GM21367 (cell line): Measurements from ENCODE around the gene PMM1.
"Not testable (repeated sequence)": the region's sequence is repeated elsewhere in the genome, so short reads cannot be mapped to it uniquely, and the experiment has no call there.

Experiments used
- ATAC-seq: cut with Tn5 transposase; IDR thresholded peaks from one replicate; pipeline ENCODE4 v1.9.1; 2021; ENCODE audit not compliant: unreplicated experiment

Gene PMM1

DNA sequence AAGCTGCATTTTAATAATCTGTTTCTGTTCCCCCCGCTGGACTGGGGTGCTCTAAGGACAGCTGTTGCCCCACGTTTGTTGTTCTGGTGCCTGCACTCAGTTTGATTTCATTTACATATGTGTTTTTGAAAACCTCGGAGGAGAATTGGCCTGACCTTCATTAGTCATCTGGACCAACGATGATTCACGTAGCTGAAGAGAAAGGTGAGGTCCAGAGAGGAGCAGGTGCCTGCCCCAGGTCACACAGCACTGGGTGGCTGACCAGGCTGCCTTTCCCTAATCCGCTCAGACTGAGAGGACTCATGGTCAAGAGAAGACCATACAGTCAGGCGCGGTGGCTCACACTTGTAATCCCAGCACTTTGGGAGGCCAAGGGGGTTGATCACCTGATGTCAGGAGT, 25.1 kb downstream of the PMM1 start:
- no peak for ATAC-seq

DNA sequence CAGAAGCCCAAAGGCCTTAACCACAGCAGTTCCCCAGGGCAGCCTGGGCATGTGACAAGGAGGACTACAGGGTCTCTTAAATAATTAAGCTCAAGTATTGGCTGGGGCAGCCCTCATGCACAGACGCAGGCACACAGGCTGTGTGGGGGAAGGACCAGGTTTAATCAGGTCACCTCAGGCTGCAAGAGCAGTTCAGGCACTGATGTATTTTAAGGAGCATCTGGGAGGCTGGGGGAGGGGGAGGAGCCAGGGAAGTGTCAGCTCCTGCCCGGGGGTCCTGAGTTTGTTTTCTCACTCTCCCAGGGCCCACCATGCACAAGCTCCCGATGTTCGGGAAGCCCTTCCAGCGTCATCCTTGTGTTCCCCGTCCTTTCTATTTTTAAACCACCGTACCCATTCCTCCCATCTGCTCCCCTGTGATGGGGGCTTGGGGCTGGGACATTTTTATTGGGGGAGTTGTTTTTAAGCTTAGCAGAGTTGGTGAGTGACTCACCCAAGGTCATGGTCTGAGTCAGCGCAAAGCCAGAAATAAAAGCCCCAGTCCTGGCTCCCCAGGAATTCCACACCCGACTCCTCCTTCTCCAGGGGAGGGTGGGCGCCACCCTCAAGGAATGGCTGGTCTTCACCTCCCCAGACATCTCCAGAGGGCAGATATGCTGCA, 26.5 kb downstream of the PMM1 start:
- ATAC-seq: no peak

DNA sequence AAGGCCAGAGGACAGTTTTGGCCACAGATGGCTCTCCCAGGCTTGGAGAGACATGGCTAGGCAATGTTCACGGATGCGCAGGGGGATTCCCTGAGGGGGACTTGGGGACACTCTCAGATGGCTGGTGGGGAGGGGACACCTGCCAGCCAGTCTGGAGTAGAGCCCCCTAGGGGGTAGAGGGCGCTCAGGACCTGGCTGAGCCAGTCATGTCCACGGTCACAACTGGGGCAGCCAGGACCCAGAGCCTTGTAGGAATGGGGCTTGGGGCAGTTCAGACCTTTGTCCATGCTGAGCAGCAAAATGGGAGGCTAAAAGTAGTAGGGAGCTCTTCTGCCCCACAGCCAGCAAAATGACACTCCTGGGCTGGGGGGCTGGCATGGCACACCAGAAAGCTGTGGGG, 27.2 kb downstream of the PMM1 start:
- no peak for ATAC-seq

DNA sequence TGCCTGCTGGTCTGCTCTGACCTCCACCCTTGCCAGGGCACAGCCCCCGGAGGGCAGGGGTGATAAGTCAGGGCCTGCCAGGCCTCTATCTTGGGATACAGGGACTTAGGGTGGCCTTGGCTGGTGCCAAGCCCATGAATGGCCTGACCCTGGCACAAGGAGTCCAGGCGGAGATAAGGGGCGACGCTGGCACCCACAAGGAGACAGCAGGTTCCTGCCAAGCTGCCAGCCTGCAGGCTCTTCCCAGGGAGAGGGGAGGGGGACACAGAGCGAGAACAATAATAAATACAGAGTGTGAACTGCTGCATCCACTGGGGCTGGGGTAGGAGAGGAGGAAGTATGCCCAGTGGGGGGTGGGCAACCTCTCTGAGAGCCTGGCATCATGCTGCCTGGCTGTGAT, 27.9 kb downstream of the PMM1 start:
- no peak for ATAC-seq

DNA sequence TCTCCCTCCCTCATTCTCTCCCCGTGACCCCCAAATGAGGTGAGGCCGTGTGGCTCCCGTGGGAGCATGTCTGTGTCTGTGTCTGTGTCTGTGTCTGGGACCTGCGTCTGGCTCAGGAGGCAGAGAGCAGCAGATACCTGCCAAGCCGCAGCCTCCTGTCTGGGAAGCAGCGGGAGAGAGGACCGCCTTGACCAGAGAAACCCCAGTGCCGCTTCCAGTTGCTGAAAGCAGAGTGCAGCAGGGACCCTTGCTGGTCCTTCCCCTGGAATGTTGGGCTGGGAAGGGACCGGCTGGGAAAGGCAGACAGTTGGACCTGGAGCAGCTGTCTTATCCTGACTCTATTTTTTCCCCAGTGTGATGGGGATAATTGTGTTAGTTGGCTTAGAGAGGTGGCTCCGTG, 28.3 kb downstream of the PMM1 start:
- no peak for ATAC-seq

DNA sequence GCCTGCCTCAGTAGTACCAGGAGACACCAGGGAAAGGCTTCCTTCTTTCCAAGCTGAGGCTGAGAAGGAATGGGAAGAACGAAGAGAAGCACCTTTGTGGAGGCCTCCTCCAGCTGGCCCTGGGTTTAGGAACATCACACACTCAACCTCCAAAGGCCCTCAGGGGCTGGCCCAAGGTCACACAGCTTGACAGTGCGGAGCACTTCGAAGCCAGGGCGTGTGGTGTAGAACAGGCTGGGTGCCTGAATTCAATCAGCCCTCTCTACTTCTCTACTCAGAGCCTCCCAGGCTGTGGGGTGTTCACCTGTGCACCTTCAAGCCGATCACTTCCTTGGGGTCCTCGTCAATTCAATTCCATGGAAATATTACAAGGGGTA, 29.6 kb downstream of the PMM1 start:
- no peak for ATAC-seq

DNA sequence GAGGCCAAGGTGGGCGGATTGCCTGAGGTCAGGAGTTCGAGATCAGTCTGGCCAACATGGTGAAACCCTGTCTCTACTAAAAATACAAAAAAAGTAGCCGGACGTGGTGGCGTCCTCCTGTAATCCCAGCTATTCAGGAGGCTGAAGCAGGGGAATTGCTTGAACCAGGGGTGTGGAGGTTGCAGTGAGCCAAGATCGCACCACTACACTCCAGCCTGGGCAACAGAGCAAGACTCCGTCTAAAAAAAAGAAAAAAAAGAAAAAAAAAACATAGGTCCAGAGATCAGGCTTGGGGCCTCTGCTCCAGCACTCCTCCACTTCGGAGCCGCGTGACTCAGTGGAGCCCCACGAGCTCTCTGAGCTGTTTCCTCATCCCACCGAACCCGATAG, 31.4 kb downstream of the PMM1 start:
- ATAC-seq: not testable (repeated sequence)

DNA sequence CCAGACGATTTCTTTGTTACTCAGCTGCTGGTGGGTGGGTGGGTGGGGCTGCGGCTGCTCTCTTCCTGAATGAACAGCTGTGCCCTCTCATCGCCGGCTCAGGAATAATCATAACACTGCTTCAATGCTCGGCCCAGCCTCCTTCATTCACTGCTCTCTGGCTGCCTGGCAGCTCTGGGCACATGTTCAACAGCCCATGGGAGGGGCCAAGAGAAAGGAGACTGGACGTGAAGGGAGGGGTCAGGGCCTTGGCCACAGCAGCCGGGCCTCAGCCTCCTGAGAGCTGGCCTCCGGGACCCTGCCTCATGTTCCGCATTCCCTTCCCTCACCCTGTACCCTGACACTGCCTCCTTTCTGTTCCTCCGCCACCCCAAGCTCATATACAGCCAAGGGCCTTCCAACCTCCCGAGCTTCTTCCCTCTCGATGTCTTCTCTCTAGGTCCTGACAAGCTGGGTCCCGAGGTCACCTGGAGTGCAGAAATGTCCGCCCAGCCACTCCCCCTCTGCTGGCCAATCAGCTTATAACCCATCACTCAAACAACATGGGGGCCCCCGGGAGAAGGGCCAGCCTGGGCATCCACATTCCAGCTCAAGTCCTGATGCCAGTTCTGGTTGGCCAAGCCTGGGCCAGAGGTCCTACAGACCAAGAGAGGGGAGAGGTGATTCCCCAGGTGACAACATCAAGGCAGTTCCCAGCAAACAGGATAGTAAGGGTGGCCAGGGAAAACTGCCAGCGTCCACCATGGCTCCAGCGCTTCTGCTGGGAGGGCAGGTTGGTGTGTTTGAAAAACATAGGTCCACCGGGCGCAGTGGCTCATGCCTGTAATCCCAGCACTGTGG, 32.0 kb downstream of the PMM1 start:
- ATAC-seq: no peak

DNA sequence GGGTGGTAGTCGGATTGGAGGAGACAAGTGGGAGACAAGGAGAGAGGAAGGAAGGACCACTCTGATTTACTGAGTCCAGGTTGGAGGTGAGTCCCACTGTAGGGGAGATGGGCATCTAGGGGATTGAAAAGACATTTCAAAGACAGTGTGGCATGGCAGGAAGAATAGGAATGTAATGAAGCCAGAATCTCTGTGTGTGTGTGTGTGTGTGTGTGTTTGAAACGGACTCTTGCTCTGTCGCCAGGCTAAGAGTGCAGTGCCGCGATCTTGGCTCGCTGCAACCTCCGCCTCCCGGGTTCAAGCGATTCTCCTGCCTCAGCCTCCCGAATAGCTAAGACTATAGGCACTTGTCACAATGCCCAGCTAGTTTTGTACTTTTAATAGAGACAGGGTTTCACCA, 33.1 kb downstream of the PMM1 start:
- ATAC-seq: no peak

DNA sequence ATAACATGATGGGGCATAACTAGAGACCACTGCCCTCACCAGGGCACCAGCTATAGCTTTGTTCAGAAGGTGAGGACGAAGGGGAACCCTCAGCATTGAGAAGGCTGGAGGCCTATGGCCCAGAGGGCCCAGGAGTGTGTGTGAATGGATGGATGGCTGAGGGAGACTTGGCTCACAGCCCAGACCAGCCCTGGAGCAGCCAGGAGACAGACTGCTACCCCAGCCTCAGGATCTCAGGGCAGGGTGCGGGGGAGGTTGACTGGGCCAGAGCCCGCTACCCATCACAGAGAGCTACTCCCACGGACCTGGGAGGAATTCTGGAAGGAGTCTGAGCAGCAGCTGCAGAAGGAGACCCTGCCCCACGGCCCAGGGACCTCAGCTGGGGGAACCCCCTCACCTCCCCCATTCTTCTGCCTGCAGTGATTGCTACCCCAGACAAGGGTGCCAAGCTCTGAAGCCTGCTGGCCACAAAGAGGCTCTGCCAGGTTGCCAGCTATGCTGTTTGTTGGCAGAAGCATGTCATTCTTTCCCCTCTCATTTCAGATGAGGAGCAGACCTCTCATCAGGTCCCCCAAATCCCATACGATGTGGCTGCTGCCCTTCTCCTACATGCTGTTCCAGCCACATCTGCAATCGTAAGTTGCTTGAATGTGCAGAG, 34.2 kb downstream of the PMM1 start:
- no peak for ATAC-seq

DNA sequence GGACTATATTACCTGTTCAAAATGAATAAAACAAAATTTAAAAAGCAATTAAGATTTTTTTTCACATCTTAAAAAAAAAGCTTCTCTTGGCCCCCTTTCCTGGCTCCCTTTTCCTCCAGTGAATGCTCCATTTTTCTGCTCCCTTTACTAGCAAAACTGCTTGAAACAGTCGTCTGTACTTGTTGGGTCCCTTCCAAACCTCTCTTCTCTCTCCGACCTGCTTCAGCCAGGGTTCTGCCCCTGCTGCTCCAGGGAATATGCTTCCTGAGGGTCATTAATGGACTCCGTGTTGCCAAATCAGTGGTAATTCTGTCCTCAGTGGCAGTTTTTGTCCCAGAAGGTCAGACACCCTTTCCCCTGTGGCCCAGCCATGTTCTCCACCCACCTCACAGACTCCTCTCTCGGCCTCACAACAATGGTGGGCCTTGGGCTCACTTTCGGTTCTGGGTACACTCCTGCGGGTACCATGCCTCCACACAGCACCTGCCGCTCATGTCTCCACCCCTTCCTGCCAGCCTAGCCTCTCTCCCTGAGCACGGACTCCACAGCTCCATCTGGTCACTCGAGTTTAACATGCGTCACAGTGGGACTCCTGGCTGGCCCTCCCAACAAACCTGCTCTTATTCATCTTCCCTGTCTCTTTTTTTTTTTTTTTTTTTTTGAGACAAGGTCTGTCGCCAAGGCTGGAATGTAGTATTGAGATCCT, 37.6 kb downstream of the PMM1 start:
- no peak for ATAC-seq

DNA sequence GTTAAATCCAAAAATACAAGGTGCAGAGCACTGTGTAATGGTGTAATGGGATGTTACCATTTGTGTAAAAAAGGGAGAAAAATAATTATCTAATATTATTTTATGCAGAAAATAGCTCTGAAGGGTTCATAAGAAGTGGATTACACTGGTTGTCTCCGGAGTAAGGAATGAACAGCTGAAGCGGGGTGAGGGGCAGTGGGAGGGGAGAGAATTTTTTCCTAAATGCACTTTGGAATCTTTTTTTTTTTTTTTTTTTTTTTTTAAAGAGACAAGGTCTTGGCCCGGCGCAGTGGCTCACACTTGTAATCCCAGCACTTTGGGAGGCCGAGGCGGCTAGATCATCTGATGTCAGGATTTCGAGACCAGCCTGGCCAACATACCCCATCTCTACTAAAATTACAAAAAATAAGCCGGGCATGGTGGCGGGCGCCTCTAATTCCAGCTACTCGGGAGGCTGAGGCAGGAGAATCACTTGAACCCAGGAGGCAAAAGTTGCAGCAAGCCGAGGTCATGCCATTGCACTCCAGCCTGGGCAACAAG, 38.6 kb downstream of the PMM1 start:
- no peak for ATAC-seq

DNA sequence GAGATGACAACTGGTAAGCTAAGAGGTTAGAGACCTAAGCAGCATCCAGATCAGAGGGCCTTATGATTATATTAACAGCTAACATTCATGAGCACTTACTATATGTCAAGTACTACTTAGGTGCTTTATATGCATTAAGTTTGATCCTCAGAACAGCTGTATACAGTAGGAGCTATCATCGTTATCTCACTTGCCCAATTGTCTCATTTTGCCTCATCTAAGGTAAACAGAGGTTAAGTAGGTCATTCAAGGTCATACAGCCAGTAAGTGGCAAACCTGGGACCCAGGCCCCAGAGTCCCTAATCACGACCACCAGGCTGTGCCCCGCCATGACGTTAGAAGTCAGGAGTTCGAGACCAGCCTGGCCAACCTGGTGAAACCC, 40.8 kb downstream of the PMM1 start:
- ATAC-seq: no peak

DNA sequence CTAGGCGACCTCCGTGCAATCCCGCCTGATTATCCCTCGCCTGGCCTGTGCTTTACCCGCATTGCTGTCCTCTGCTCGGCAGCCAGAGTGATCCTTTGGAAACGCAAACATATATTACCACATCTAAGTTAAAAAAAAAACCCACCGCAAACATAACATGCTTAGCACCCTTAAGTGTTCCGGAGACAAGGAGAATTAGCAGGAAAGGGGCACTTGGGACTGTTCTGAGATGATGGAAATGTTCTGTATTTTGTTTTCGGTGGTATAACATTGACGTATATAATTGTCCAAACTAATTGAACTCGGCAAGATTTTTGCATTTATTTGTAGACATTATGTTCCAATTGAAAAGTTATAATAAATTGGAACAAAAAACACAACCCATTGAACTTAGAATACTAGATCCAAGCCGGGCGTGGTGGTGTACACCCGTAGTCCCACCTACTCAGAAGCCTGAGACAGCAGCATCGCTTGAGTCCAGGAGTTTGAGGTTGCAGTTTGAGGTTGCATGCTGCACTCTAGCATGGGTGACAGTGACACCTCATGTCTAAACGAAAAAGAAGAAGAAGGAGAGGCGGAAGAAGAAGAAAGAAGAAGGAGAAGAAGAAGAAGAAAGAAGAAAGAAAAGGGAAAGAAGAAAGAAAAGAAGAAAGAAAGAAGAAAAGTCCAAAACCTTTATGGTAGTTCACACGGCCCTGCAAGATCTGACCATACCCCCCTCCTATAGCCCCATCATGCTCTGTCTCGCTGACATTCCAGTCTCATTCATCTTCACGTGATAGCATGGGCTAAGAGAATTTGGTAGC, 44.8 kb downstream of the PMM1 start:
- no peak for ATAC-seq

DNA sequence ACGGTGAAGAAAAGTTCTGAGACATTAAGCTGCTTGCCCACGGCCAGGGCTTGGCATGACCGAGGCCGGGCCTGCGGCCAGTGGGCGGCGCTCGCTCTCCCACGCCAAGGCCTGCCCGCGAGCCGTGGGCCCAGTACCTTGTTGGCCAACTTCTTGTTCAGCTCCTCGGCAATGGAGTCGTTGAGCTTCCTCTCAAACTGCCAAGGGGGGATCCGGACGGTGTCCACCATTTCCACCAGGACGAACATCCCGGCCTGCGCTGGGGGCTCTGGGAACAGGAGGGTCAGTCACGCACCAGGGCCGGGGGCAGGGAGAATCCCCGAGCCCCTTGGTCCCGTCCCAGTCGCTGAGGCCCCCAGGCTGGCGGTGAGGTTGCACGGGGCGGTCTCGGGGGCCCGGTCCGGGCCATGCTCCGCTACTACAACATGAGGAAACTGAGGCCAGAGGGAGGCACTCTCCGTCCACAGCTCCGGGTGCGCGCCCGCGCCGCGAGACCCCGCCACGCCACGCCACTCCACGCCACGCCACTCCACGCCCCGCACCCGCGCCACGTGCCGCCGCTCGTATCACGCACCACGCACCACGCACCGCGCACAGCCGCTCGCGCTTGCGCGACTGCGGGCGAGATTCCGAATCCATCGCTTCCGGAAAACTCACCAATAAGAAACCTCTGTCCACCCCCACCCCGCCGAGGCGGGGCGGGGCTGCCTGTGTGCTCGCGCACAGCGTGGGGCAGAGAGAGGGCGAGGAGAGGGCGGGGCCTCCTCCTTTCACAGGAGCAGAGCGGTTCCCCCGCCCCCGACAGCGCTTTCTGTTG, 45.6 kb downstream of the PMM1 start, which contains the start of gene POLR3H:
POLR3H (minus strand) TSS at position 617 of the 817 bp plus-strand sequence; CDS start at position 248, 369 bp downstream.
- peak; percentile 81 for ATAC-seq

DNA sequence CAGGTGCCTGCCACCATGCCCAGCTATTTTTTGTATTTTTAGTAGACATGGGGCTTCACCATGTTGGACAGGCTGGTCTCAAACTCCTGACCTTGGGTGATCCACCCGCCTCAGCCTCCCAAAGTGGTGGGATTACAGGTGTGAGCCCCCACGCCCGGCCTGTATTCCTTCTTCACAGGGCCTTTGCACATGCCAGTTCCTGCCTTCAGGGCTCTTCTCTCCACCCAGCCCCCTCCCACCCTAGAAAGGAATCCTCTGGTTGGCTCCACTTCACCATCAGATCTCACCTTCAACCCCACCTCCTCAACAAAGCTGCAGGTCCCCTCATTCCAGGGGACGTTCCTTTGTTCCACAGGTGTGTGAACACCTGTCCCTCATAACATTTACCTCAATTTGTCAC, 47.4 kb downstream of the PMM1 start:
- no peak for ATAC-seq

DNA sequence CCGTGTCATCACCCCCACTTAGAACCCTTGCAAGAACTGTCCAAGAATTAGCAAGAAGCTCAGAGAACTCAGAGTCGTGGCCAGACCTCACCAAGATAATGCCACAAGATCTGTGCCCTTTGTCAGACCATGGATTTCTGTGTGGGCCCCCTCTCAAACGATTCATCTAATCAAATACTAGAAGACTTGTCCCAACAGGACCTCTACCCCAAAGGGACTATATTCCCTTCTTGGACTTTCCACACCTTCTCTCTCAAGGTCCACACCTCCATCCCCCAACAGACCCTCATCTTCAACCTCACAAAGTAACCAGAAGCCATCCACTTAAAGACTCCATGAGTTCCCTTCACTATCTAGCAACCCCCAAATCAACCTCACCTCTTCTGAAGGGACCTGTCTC, 48.2 kb downstream of the PMM1 start:
- ATAC-seq: no peak

DNA sequence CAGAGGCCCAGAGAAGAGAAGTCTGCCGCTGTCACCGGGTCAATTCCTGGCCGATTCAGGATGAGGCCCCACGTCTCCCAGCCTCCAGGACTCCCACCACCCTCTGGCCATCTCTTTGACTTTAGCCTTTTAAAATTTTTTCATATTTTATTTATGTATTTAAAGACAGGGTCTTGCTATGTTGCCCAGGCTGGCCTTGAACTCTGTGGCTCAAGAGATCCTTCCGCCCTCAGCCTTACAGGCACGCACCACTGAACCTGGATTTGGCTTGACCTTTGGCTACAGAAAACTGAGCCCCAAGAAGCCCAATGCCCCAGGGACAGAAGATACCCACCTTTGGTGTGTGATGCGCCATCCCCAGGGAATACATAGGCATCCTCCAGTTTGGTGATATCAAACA, 49.3 kb downstream of the PMM1 start:
- ATAC-seq: no peak

DNA sequence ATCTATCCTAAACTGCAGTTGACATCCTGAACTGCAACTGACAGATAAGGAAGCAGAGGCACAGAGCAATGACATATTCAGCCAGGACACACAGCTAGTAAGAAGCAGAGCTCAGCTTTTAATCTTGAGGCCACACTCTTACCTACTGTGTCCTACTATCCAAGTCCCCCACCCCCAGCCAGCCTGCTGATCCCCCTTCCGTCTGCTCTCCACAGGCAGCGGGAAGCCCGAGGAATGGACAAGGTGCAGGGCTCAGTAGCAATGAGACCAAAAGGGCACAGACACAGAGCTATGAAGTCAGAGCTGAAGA, 49.7 kb downstream of the PMM1 start:
- ATAC-seq: no peak
